Measurements from ENCODE around the gene GALNT5.
"Not testable (repeated sequence)": the region's sequence is repeated elsewhere in the genome, so short reads cannot be mapped to it uniquely, and the experiment has no call there.

GALNT5 gene

GRCh38 chr2:157252529-157252928 lies 5.0 kb upstream of the GALNT5 start:
- no peak for FAIRE-seq

- no peak for FAIRE-seq
These were observed 3.5 kb upstream of the GALNT5 start for GRCh38 chr2:157254041-157254440.

- FAIRE-seq, result no peak
These were observed 1.8 kb upstream of the GALNT5 start for GRCh38 chr2:157255746-157256145.

GRCh38 chr2:157256626-157257025 lies 879 bp upstream of the GALNT5 start:
- FAIRE-seq, result no peak

GRCh38 chr2:157258520-157259326 lies 1.2 kb downstream of the GALNT5 start:
- FAIRE-seq, result no peak

- no peak for FAIRE-seq
These were observed 1.9 kb downstream of the GALNT5 start for GRCh38 chr2:157259386-157259785.

- no peak for FAIRE-seq
These were observed 2.5 kb downstream of the GALNT5 start for GRCh38 chr2:157259960-157260359.

- no peak for FAIRE-seq
These were observed 3.2 kb downstream of the GALNT5 start for GRCh38 chr2:157260533-157261198.

- FAIRE-seq, result no peak
These were observed 3.8 kb downstream of the GALNT5 start for GRCh38 chr2:157261199-157261782.

- FAIRE-seq, result no peak
These were observed 4.7 kb downstream of the GALNT5 start for GRCh38 chr2:157262248-157262647.

- no peak for FAIRE-seq
These were observed 6.6 kb downstream of the GALNT5 start for GRCh38 chr2:157264099-157264498.

- FAIRE-seq, result no peak
These were observed 8.3 kb downstream of the GALNT5 start for GRCh38 chr2:157265825-157266224.

- no peak for FAIRE-seq
These were observed 10.0 kb downstream of the GALNT5 start for GRCh38 chr2:157267476-157267875.

GRCh38 chr2:157269060-157269459 lies 11.6 kb downstream of the GALNT5 start:
- no peak for FAIRE-seq

GRCh38 chr2:157269922-157270321 lies 12.4 kb downstream of the GALNT5 start:
- FAIRE-seq, result no peak

GRCh38 chr2:157271590-157272203 lies 14.2 kb downstream of the GALNT5 start:
- FAIRE-seq, result no peak

- FAIRE-seq, result not testable (repeated sequence)
These were observed 21.8 kb downstream of the GALNT5 start for GRCh38 chr2:157279311-157279710.

GRCh38 chr2:157281316-157281715 lies 23.8 kb downstream of the GALNT5 start:
- FAIRE-seq, result no peak

GRCh38 chr2:157283468-157283867 lies 26.0 kb downstream of the GALNT5 start:
- no peak for FAIRE-seq

- FAIRE-seq, result no peak
These were observed 29.7 kb downstream of the GALNT5 start for GRCh38 chr2:157287160-157287559.

- FAIRE-seq, result no peak
These were observed 33.0 kb downstream of the GALNT5 start for GRCh38 chr2:157290525-157290924.

GRCh38 chr2:157291018-157291417 lies 33.5 kb downstream of the GALNT5 start:
- no peak for FAIRE-seq

GRCh38 chr2:157292853-157293252 lies 35.3 kb downstream of the GALNT5 start:
- no peak for FAIRE-seq

All from colon (tissue), 2 donors.